ENCODE measurements around the gene CARS1.

CARS1 gene

GRCh38 chr11:3089236-3090061 is 32.2 kb upstream of the CARS1 start:
- peaks cover 0 to 4% of the 10 kb centered on the region in 2 donors for H3K4me1 ChIP-seq (ENCODE audit: control insufficient read depth in 2 of 2, insufficient read depth in 2 of 2, low read length in 2 of 2)
- no peak overlapping the region for H3K27ac ChIP-seq (ENCODE audit: low read depth in 2 of 2, low read length in 2 of 2)
- peaks cover 2 to 16% of the 10 kb centered on the region in 2 donors for H3K36me3 ChIP-seq (ENCODE audit: control insufficient read depth in 2 of 2, insufficient read depth in 2 of 2, low read length in 2 of 2)
- no peaks in the 10 kb centered on the region for H3K27me3 ChIP-seq (ENCODE audit: control insufficient read depth in 2 of 2, insufficient read depth in 2 of 2, low read length in 2 of 2)
- no peak overlapping the region for H3K4me3 ChIP-seq (ENCODE audit: low read length in 2 of 2)
- no peaks in the 10 kb centered on the region for H3K9me3 ChIP-seq (ENCODE audit: control insufficient read depth in 2 of 2, low read length in 2 of 2)
- no peak overlapping the region for H3K9ac ChIP-seq (ENCODE audit: low read depth in 1 of 2, low read length in 2 of 2)

DNA sequence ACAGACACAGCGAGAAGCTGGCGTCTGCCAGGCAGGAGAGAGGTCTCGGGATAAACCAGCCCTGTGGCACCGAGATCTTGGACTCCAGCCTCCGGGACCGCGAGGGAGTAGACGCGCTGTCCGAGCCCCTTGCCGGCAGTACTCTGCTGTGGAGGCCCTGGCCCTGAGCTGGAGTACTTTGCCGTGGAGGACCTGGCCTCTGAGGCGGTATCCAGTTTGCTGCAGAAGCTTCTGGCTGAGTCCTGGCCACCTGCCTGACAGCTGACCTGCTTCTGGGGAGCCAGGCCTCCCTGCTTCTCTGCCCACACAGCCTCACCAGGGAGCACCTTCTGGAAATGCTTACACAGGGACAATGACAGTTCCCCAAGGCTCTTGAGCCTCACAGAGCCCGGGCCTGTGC is 31.6 kb upstream of the CARS1 start:
- Histone ChIP-seq H3K36me3 (ENCODE audit: control insufficient read depth in 2 of 2, insufficient read depth in 2 of 2, low read length in 2 of 2) (peaks cover 2 to 16% of the 10 kb centered on the region in 2 donors), H3K4me1 (ENCODE audit: control insufficient read depth in 2 of 2, insufficient read depth in 2 of 2, low read length in 2 of 2) (peaks cover 0 to 4% of the 10 kb centered on the region in 2 donors), H3K4me3 (ENCODE audit: low read length in 2 of 2) (no peak overlapping the region), H3K27me3 (ENCODE audit: control insufficient read depth in 2 of 2, insufficient read depth in 2 of 2, low read length in 2 of 2) (no peaks in the 10 kb centered on the region), H3K9ac (ENCODE audit: low read depth in 1 of 2, low read length in 2 of 2) (no peak overlapping the region), H3K27ac (ENCODE audit: low read depth in 2 of 2, low read length in 2 of 2) (no peak overlapping the region), H3K9me3 (ENCODE audit: control insufficient read depth in 2 of 2, low read length in 2 of 2) (no peaks in the 10 kb centered on the region)

DNA sequence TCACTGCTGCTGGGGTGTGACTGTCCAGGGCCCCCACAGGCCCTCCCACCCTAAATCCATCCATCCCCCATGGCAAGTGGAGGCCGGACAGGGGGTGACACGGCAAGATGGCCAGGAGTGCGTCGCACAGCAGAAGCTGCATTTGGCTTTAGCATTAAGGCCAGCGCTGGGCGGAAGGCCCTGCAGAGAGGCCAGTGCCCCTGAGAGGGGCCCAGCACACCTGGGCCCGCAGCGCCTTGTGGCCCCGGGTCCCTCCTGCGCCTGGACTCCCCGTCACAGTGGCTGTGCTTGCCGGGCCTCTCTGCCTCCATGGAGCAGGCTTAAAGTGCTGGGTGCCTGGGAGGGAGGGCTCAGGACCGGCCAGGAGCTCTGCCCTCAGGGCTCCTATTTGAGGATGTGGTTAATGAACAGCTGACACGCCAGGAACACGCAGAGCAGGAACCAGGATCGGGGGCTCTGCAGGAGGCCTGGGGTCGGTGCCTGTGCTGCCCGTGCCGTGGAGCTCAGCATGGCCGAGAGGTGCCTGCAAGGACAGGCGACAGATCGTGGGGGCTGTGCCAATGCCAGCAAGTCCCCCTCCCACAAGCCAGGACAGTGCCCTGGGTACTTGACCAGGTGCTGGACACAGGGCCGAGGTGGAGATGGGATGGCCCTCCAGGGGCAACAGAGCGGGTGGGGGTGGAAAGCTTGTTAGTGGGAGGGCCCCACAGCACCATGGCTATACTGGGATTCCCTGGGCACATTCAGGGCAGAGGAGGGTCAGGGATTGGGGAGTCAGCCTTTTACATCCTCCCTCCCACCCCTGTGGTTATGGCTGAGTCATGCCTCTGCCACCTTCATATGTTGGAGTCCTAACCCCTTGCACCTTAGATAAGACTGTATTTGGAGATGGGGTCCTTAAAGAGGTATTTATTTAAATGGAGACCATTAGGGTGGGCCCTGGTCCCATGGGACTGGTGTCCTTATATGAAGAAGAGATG is 30.9 kb upstream of the CARS1 start:
- Histone ChIP-seq H3K4me1 (ENCODE audit: control insufficient read depth in 2 of 2, insufficient read depth in 2 of 2, low read length in 2 of 2) (peaks cover 0 to 4% of the 10 kb centered on the region in 2 donors), H3K9ac (ENCODE audit: low read depth in 1 of 2, low read length in 2 of 2) (no peak overlapping the region), H3K4me3 (ENCODE audit: low read length in 2 of 2) (no peak overlapping the region), H3K36me3 (ENCODE audit: control insufficient read depth in 2 of 2, insufficient read depth in 2 of 2, low read length in 2 of 2) (peaks cover 2 to 12% of the 10 kb centered on the region in 2 donors), H3K27me3 (ENCODE audit: control insufficient read depth in 2 of 2, insufficient read depth in 2 of 2, low read length in 2 of 2) (no peaks in the 10 kb centered on the region), H3K9me3 (ENCODE audit: control insufficient read depth in 2 of 2, low read length in 2 of 2) (no peaks in the 10 kb centered on the region), H3K27ac (ENCODE audit: low read depth in 2 of 2, low read length in 2 of 2) (no peak overlapping the region)

DNA sequence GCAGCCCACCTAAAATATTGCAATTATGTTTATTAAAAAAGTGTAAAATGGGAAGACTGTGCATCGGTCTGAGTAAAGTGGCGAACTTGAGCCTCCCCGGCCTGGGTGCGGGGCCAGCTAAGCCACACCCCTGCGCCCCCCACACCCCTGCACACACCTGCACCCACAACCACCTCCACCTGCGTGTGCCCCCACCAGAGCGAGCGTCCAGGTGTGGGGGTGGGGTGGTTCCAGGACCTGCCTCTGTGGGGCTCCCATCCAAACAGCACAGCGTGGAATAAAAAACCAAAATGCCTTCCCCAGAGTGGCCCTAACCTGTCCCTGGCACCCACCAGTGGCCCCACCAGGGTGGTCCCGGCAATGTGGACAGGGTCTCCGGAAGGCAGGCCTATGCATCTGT is 30.1 kb upstream of the CARS1 start:
- H3K27me3 ChIP-seq (ENCODE audit: control insufficient read depth in 2 of 2, insufficient read depth in 2 of 2, low read length in 2 of 2): no peaks in the 10 kb centered on the region
- peaks cover 2 to 12% of the 10 kb centered on the region in 2 donors for H3K36me3 ChIP-seq (ENCODE audit: control insufficient read depth in 2 of 2, insufficient read depth in 2 of 2, low read length in 2 of 2)
- H3K27ac ChIP-seq (ENCODE audit: low read depth in 2 of 2, low read length in 2 of 2): no peak overlapping the region
- no peaks in the 10 kb centered on the region for H3K9me3 ChIP-seq (ENCODE audit: control insufficient read depth in 2 of 2, low read length in 2 of 2)
- H3K9ac ChIP-seq (ENCODE audit: low read depth in 1 of 2, low read length in 2 of 2): no peak overlapping the region
- H3K4me3 ChIP-seq (ENCODE audit: low read length in 2 of 2): no peak overlapping the region
- H3K4me1 ChIP-seq (ENCODE audit: control insufficient read depth in 2 of 2, insufficient read depth in 2 of 2, low read length in 2 of 2): peaks cover 0 to 4% of the 10 kb centered on the region in 2 donors

DNA sequence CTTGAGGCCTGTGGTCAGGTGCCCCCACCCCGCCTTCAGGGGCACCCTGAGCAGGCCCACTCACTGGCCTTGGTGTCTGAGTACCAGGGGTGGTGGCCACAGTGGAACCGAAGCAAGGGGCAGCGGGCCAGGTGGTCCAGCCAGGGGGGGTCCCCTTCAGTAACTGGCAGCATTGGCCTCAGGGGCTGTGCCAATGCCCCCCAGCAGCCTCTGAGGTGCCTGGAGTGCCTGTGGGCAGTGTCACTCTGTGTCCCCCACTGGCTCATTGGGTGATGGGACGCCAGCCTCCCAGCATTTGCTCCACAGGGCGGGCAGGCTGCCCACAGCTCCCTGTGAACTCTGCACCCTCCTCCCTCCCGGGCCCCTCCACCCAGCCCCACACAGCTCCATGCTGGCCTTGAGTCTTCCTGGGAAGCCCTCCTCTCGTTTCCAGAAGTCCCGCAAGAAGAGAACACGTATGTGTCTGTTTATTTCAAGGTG is 29.5 kb upstream of the CARS1 start:
- H3K36me3 ChIP-seq (ENCODE audit: control insufficient read depth in 2 of 2, insufficient read depth in 2 of 2, low read length in 2 of 2): peaks cover 2 to 12% of the 10 kb centered on the region in 2 donors
- no peak overlapping the region for H3K4me3 ChIP-seq (ENCODE audit: low read length in 2 of 2)
- H3K9ac ChIP-seq (ENCODE audit: low read depth in 1 of 2, low read length in 2 of 2): no peak overlapping the region
- no peak overlapping the region for H3K27ac ChIP-seq (ENCODE audit: low read depth in 2 of 2, low read length in 2 of 2)
- no peaks in the 10 kb centered on the region for H3K27me3 ChIP-seq (ENCODE audit: control insufficient read depth in 2 of 2, insufficient read depth in 2 of 2, low read length in 2 of 2)
- H3K9me3 ChIP-seq (ENCODE audit: control insufficient read depth in 2 of 2, low read length in 2 of 2): no peaks in the 10 kb centered on the region
- no peaks in the 10 kb centered on the region for H3K4me1 ChIP-seq (ENCODE audit: control insufficient read depth in 2 of 2, insufficient read depth in 2 of 2, low read length in 2 of 2)

DNA sequence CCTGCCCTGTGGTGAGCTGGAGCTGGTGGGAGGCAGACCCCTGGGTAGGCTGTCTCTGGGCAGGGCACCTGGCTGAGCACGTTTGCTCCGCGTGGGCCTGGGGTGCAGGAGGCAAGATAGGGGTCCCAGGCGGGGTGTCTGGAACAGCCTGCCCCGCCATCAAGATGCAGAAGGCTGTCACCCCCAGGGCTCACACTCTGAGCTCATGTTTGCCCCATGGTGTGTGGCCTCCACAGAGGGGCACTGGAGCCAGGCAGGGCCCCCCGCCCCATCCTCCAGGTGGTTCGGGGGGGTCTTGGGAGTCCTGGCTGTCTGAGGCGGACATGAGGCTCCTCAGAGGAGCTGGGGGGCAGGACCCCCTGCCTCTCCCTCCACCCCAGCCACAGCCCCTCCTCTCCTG is 28.9 kb upstream of the CARS1 start:
- H3K36me3 ChIP-seq (ENCODE audit: control insufficient read depth in 2 of 2, insufficient read depth in 2 of 2, low read length in 2 of 2): peaks cover 2 to 12% of the 10 kb centered on the region in 2 donors
- no peaks in the 10 kb centered on the region for H3K9me3 ChIP-seq (ENCODE audit: control insufficient read depth in 2 of 2, low read length in 2 of 2)
- H3K9ac ChIP-seq (ENCODE audit: low read depth in 1 of 2, low read length in 2 of 2): no peak overlapping the region
- no peaks in the 10 kb centered on the region for H3K27me3 ChIP-seq (ENCODE audit: control insufficient read depth in 2 of 2, insufficient read depth in 2 of 2, low read length in 2 of 2)
- no peak overlapping the region for H3K4me3 ChIP-seq (ENCODE audit: low read length in 2 of 2)
- H3K4me1 ChIP-seq (ENCODE audit: control insufficient read depth in 2 of 2, insufficient read depth in 2 of 2, low read length in 2 of 2): no peaks in the 10 kb centered on the region
- H3K27ac ChIP-seq (ENCODE audit: low read depth in 2 of 2, low read length in 2 of 2): no peak overlapping the region

DNA sequence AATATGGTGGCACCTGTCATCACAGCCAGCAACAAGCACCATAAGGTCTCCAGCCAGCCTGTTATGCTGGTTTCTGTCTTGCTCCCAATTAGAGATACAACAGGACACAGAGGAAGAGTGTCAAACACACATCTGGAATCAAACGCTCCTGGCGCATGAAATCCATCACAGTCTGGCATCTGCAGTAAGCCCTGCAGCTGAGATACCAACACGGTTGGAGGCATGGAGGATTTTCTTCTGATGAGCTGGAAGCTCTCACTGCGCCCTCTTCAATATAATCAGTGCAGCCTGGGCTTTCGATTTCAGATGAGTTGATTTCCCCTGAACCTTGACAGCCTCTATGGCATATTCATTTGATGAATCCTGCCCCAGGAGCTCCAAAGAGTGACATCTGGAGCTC is 27.8 kb upstream of the CARS1 start:
- Histone ChIP-seq H3K27me3 (ENCODE audit: control insufficient read depth in 2 of 2, insufficient read depth in 2 of 2, low read length in 2 of 2) (no peaks in the 10 kb centered on the region), H3K9me3 (ENCODE audit: control insufficient read depth in 2 of 2, low read length in 2 of 2) (no peaks in the 10 kb centered on the region), H3K4me1 (ENCODE audit: control insufficient read depth in 2 of 2, insufficient read depth in 2 of 2, low read length in 2 of 2) (no peaks in the 10 kb centered on the region), H3K4me3 (ENCODE audit: low read length in 2 of 2) (no peak overlapping the region), H3K27ac (ENCODE audit: low read depth in 2 of 2, low read length in 2 of 2) (no peak overlapping the region), H3K36me3 (ENCODE audit: control insufficient read depth in 2 of 2, insufficient read depth in 2 of 2, low read length in 2 of 2) (peaks cover 2 to 6% of the 10 kb centered on the region in 2 donors), H3K9ac (ENCODE audit: low read depth in 1 of 2, low read length in 2 of 2) (no peak overlapping the region)

GRCh38 chr11:3083321-3083720 is 26.1 kb upstream of the CARS1 start:
- no peaks in the 10 kb centered on the region for H3K9me3 ChIP-seq (ENCODE audit: control insufficient read depth in 2 of 2, low read length in 2 of 2)
- no peaks in the 10 kb centered on the region for H3K27me3 ChIP-seq (ENCODE audit: control insufficient read depth in 2 of 2, insufficient read depth in 2 of 2, low read length in 2 of 2)
- no peaks in the 10 kb centered on the region for H3K36me3 ChIP-seq (ENCODE audit: control insufficient read depth in 2 of 2, insufficient read depth in 2 of 2, low read length in 2 of 2)
- H3K27ac ChIP-seq (ENCODE audit: low read depth in 2 of 2, low read length in 2 of 2): no peak overlapping the region
- no peaks in the 10 kb centered on the region for H3K4me1 ChIP-seq (ENCODE audit: control insufficient read depth in 2 of 2, insufficient read depth in 2 of 2, low read length in 2 of 2)
- no peak overlapping the region for H3K4me3 ChIP-seq (ENCODE audit: low read length in 2 of 2)
- H3K9ac ChIP-seq (ENCODE audit: low read depth in 1 of 2, low read length in 2 of 2): no peak overlapping the region

GRCh38 chr11:3081386-3081751 is 24.1 kb upstream of the CARS1 start:
- no peaks in the 10 kb centered on the region for H3K4me1 ChIP-seq (ENCODE audit: control insufficient read depth in 2 of 2, insufficient read depth in 2 of 2, low read length in 2 of 2)
- H3K9me3 ChIP-seq (ENCODE audit: control insufficient read depth in 2 of 2, low read length in 2 of 2): no peaks in the 10 kb centered on the region
- H3K27me3 ChIP-seq (ENCODE audit: control insufficient read depth in 2 of 2, insufficient read depth in 2 of 2, low read length in 2 of 2): no peaks in the 10 kb centered on the region
- no peak overlapping the region for H3K9ac ChIP-seq (ENCODE audit: low read depth in 1 of 2, low read length in 2 of 2)
- no peak overlapping the region for H3K4me3 ChIP-seq (ENCODE audit: low read length in 2 of 2)
- no peak overlapping the region for H3K27ac ChIP-seq (ENCODE audit: low read depth in 2 of 2, low read length in 2 of 2)
- no peaks in the 10 kb centered on the region for H3K36me3 ChIP-seq (ENCODE audit: control insufficient read depth in 2 of 2, insufficient read depth in 2 of 2, low read length in 2 of 2)
